Parathyroid adenoma (tissue), 2 donors: Measurements from ENCODE around the gene NCKIPSD.

Source experiments
- H2AFZ ChIP-seq: fragments of 300-600 bp; sonication (generic); one replicate; pipeline ENCODE4 v1.7.0; 2017; ENCODE audit warnings: antibody characterized with exemption, mild to moderate bottlenecking
- H3K27ac ChIP-seq: fragments of 300-600 bp; sonication (generic); one replicate; pipeline ENCODE4 v1.7.0; 2017
- H3K27me3 ChIP-seq: fragments of 300-600 bp; sonication (generic); one replicate; pipeline ENCODE4 v1.7.0; 2017; ENCODE audit warnings: low read length; ENCODE audit not compliant: control insufficient read depth, insufficient read depth
- H3K36me3 ChIP-seq: fragments of 300-600 bp; sonication (generic); one replicate; pipeline ENCODE4 v1.7.0; 2017; ENCODE audit warnings: low read length; ENCODE audit not compliant: control insufficient read depth, insufficient read depth
- H3K4me1 ChIP-seq: fragments of 300-600 bp; sonication (generic); one replicate; pipeline ENCODE4 v1.7.0; 2017; ENCODE audit warnings: control low read depth
- H3K4me2 ChIP-seq: fragments of 300-600 bp; sonication (generic); one replicate; pipeline ENCODE4 v1.7.0; 2017; ENCODE audit warnings: low read length
- H3K4me3 ChIP-seq: fragments of 300-600 bp; sonication (generic); one replicate; pipeline ENCODE4 v1.7.0; 2017; ENCODE audit warnings: low read depth, low read length
- H3K79me2 ChIP-seq: fragments of 300-600 bp; sonication (generic); one replicate; pipeline ENCODE4 v1.7.0; 2017; ENCODE audit warnings: control low read depth
- H3K9ac ChIP-seq: fragments of 300-600 bp; sonication (generic); one replicate; pipeline ENCODE4 v1.7.0; 2017; ENCODE audit warnings: mild to moderate bottlenecking
- H3K9me3 ChIP-seq: fragments of 300-600 bp; sonication (generic); one replicate; pipeline ENCODE4 v1.7.0; 2017; ENCODE audit warnings: low read length; ENCODE audit not compliant: control insufficient read depth
- TF ChIP-seq, protein P1 (sequence below): fragments of 300-600 bp; sonication (generic); IDR thresholded peaks from one replicate; pipeline ENCODE4 v1.7.0; 2017; ENCODE audit warnings: antibody characterized with exemption, mild to moderate bottlenecking
- donor health status: primary hyperparathyroidism.

The NCKIPSD gene

DNA sequence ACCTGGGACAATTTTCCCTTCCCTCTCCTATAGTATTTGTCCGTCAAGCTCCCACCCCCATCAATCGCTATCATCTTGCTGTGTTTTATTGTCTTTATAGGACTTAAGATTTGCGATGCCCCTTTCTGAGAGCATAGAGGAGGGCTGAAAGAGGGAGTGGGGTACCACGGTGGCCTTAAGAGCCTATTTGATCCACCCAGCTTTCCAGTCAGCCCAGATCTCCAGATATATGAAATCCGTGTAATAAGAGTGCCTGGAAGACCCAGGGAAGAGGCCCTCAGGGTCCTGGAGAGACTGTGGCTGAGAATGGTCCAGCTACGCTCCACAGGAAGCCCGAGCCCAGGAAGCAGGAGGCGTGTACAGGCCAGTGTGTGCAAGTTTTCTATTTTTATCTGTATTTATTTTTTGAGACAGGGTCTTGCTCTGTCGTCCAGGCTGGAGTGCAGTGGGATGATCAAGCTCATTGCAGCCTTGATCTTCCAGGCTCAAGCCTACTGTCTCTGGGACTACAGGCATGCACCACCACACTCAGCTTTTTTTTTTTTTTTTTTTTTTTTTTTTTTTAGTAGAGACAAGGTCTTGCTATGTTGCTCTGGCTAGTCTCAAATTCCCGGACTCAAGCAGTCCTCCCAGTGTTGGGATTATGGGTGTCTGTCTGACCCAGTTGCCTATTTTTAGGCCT lies 964 bp upstream of the NCKIPSD start:
- Histone ChIP-seq H3K36me3 (no peaks in the 10 kb centered on the region), H3K79me2 (peaks cover 51% of the 10 kb centered on the region), H3K4me2 (no peak overlapping the region), H2AFZ (no peak overlapping the region), H3K4me1 (peaks cover 29% of the 10 kb centered on the region), H3K9ac (no peak overlapping the region), H3K4me3 (no peak overlapping the region), H3K27ac (peak overlapping the region; percentile 95), H3K27me3 (no peaks in the 10 kb centered on the region), H3K9me3 (no peaks in the 10 kb centered on the region)
- TF ChIP-seq, protein P1, sequence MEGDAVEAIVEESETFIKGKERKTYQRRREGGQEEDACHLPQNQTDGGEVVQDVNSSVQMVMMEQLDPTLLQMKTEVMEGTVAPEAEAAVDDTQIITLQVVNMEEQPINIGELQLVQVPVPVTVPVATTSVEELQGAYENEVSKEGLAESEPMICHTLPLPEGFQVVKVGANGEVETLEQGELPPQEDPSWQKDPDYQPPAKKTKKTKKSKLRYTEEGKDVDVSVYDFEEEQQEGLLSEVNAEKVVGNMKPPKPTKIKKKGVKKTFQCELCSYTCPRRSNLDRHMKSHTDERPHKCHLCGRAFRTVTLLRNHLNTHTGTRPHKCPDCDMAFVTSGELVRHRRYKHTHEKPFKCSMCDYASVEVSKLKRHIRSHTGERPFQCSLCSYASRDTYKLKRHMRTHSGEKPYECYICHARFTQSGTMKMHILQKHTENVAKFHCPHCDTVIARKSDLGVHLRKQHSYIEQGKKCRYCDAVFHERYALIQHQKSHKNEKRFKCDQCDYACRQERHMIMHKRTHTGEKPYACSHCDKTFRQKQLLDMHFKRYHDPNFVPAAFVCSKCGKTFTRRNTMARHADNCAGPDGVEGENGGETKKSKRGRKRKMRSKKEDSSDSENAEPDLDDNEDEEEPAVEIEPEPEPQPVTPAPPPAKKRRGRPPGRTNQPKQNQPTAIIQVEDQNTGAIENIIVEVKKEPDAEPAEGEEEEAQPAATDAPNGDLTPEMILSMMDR, result no peak

DNA sequence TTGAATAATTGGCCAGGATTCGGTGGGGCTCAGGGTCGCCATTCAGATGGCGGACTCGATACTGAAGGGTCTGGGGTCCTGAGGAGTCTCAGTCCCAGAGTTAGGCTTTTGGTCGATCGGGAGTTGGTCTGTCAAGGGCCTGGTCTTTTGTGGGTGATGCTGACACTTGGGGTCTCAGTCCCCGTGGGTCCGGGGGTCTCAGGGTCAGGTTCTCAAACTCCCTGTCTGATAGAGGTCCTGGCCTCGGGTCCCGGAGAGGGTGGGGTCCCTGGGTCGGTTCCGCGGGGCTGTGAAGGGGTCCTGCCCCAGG lies 467 bp downstream of the NCKIPSD start:
- Histone ChIP-seq H3K9ac (peak overlapping the region; percentile 96), H3K4me2 (peak overlapping the region; percentile 92), H3K36me3 (no peaks in the 10 kb centered on the region), H2AFZ (peak overlapping the region; percentile 84), H3K9me3 (no peaks in the 10 kb centered on the region), H3K27ac (peak overlapping the region; percentile 95), H3K27me3 (no peaks in the 10 kb centered on the region), H3K4me1 (peaks cover 41% of the 10 kb centered on the region), H3K79me2 (peaks cover 41% of the 10 kb centered on the region), H3K4me3 (peak overlapping the region; percentile 100)
- TF ChIP-seq, protein P1, result no peak

GRCh38 chr3:48684480-48685143 lies 1.1 kb downstream of the NCKIPSD start:
- Histone ChIP-seq H3K9me3 (no peaks in the 10 kb centered on the region), H3K4me2 (peak overlapping the region; percentile 92), H3K79me2 (peaks cover 35% of the 10 kb centered on the region), H3K27ac (peak overlapping the region; percentile 95), H3K4me3 (peak overlapping the region; percentile 100), H3K4me1 (peaks cover 47% of the 10 kb centered on the region), H3K27me3 (no peaks in the 10 kb centered on the region), H2AFZ (no peak overlapping the region), H3K9ac (peak overlapping the region; percentile 81), H3K36me3 (no peaks in the 10 kb centered on the region)
- TF ChIP-seq, protein P1, result no peak

GRCh38 chr3:48684054-48684349 lies 1.7 kb downstream of the NCKIPSD start:
- H3K9ac ChIP-seq, result peak overlapping the region; percentile 81
- TF ChIP-seq, protein P1, result no peak
- peaks cover 29% of the 10 kb centered on the region for H3K79me2 ChIP-seq
- no peaks in the 10 kb centered on the region for H3K9me3 ChIP-seq
- no peaks in the 10 kb centered on the region for H3K27me3 ChIP-seq
- H3K36me3 ChIP-seq, result no peaks in the 10 kb centered on the region
- H3K4me2 ChIP-seq, result peak overlapping the region; percentile 92
- peaks cover 50% of the 10 kb centered on the region for H3K4me1 ChIP-seq
- peak overlapping the region; percentile 100 for H3K4me3 ChIP-seq
- H3K27ac ChIP-seq, result peak overlapping the region; percentile 95
- no peak overlapping the region for H2AFZ ChIP-seq

DNA sequence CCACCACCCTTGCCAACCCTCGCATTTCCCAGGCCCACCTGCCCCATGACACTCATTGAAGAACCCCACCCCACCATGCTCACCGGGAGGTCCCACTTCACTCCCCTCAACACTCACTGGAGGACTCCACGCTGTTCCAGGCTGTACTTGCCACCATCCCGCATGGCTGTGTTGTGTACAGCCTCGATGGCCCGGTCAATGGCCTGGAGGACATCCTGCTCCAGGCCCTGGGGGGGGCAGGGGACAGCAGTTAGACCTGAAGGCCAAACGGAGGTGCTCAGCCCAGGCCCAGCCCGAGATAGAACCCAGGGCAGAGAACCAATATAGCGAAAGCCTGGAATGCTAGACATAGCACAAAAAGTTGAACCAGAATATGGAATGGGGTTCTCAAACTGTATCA lies 2.9 kb downstream of the NCKIPSD start:
- Histone ChIP-seq H2AFZ (no peak overlapping the region), H3K79me2 (peaks cover 23% of the 10 kb centered on the region), H3K36me3 (no peaks in the 10 kb centered on the region), H3K4me1 (peaks cover 50% of the 10 kb centered on the region), H3K4me2 (peak overlapping the region; percentile 92), H3K9me3 (no peaks in the 10 kb centered on the region), H3K27me3 (no peaks in the 10 kb centered on the region), H3K9ac (peak overlapping the region; percentile 58), H3K4me3 (peak overlapping the region; percentile 100), H3K27ac (peak overlapping the region; percentile 95)
- TF ChIP-seq, protein P1, result no peak
